WTC11 (cell line): ENCODE data around the gene MYH11. TPM values are rescaled to one million over a fixed set of nuclear protein-coding genes. Genes with fewer than 3 reads are reported as not detected.
A peak's percentile ranks its signal among the peaks of the same experiment; 100 is the strongest.

Experiments
- ATAC-seq: fragments of 200-7000 bp; cut with Tn5 transposase; 2 replicates; pipeline ENCODE4 v1.10.0; 2021; ENCODE audit warnings: mild to moderate bottlenecking, moderate library complexity
- CTCF ChIA-PET: fragments of 300-600 bp; sonication (Branson Sonifier 250); formaldehyde crosslinking; loops from one replicate; lab custom pipeline; 2021; ENCODE audit warnings: antibody characterized with exemption; lab: Charles Lee
- POLR2A ChIA-PET: fragments of 350-600 bp; sonication (Branson Sonifier 250); formaldehyde crosslinking; loops from one replicate; lab custom pipeline; 2021; ENCODE audit warnings: antibody characterized with exemption; lab: Charles Lee
- DNase-seq: peaks from one replicate; pipeline ENCODE4 v3.0.0; 2021; ENCODE audit warnings: low spot score
- H3K27ac Mint-ChIP-seq: 2 replicates; pipeline ENCODE4 v1.8.0; 2021; ENCODE audit warnings: mixed read lengths
- H3K27me3 Mint-ChIP-seq: 2 replicates; pipeline ENCODE4 v1.8.0; 2021; ENCODE audit warnings: low read depth, mild to moderate bottlenecking, moderate library complexity, mixed read lengths
- H3K36me3 Mint-ChIP-seq: 2 replicates; pipeline ENCODE4 v1.8.0; 2021; ENCODE audit warnings: mixed read lengths
- H3K4me1 Mint-ChIP-seq: 2 replicates; pipeline ENCODE4 v1.8.0; 2022; ENCODE audit warnings: mixed read lengths
- H3K4me3 Mint-ChIP-seq: 2 replicates; pipeline ENCODE4 v1.8.0; 2021; ENCODE audit warnings: mild to moderate bottlenecking, moderate library complexity, mixed read lengths
- H3K9me3 Mint-ChIP-seq: 2 replicates; pipeline ENCODE4 v1.8.0; 2021; ENCODE audit warnings: mixed read lengths
- AFF4 ChIP-seq: sonication (generic); formaldehyde crosslinking; IDR thresholded peaks from 2 replicates; pipeline ENCODE4 v1.8.1; 2023; ENCODE audit warnings: mild to moderate bottlenecking, missing genetic modification reagents, borderline replicate concordance
- FOXK1 ChIP-seq: sonication (generic); formaldehyde crosslinking; IDR thresholded peaks from 2 replicates; pipeline ENCODE4 v1.8.0; 2022; ENCODE audit warnings: mild to moderate bottlenecking, moderate library complexity, missing genetic modification reagents
- GABPB1 ChIP-seq: sonication (generic); formaldehyde crosslinking; IDR thresholded peaks from 2 replicates; pipeline ENCODE4 v1.8.1; 2023; ENCODE audit warnings: mild to moderate bottlenecking, missing genetic modification reagents
- HMGA2 ChIP-seq: fragments of 250-450 bp; sonication (Bioruptor Pico); IDR thresholded peaks from 2 replicates; pipeline ENCODE4 v1.4.0; 2021; ENCODE audit warnings: mild to moderate bottlenecking, moderate library complexity
- NFYB ChIP-seq: sonication (generic); formaldehyde crosslinking; conservative IDR thresholded peaks from 2 replicates; pipeline ENCODE4 v1.8.0; 2022; ENCODE audit warnings: low read depth, missing genetic modification reagents
- NR2C2 ChIP-seq: sonication (generic); formaldehyde crosslinking; IDR thresholded peaks from 2 replicates; pipeline ENCODE4 v1.8.0; 2022; ENCODE audit warnings: mild to moderate bottlenecking, missing genetic modification reagents
- NR3C1 ChIP-seq: sonication (generic); formaldehyde crosslinking; conservative IDR thresholded peaks from 2 replicates; pipeline ENCODE4 v1.8.1; 2023; ENCODE audit warnings: low read depth, mild to moderate bottlenecking, missing genetic modification reagents
- PRRX2 ChIP-seq: fragments of 250-450 bp; sonication (Bioruptor Pico); IDR thresholded peaks from 2 replicates; pipeline ENCODE4 v1.8.0; 2021; ENCODE audit warnings: mild to moderate bottlenecking
- SMAD4 ChIP-seq: sonication (generic); formaldehyde crosslinking; IDR thresholded peaks from 2 replicates; pipeline ENCODE4 v1.8.0; 2022; ENCODE audit warnings: mild to moderate bottlenecking, missing genetic modification reagents
- TCF7 ChIP-seq: sonication (generic); formaldehyde crosslinking; IDR thresholded peaks from 2 replicates; pipeline ENCODE4 v1.8.0; 2022; ENCODE audit warnings: mild to moderate bottlenecking, low read depth, missing genetic modification reagents, moderate library complexity
- TEAD1 ChIP-seq: sonication (generic); formaldehyde crosslinking; IDR thresholded peaks from 2 replicates; pipeline ENCODE4 v1.8.0; 2022; ENCODE audit warnings: mild to moderate bottlenecking, missing genetic modification reagents
- ZNF121 ChIP-seq: sonication (generic); formaldehyde crosslinking; IDR thresholded peaks from 2 replicates; pipeline ENCODE4 v1.8.0; 2023; ENCODE audit warnings: missing genetic modification reagents
- ZNF425 ChIP-seq: fragments of 250-450 bp; sonication (Bioruptor Pico); conservative IDR thresholded peaks from 2 replicates; pipeline ENCODE4 v1.9.0; 2021; ENCODE audit warnings: mild to moderate bottlenecking
- ZNF671 ChIP-seq: fragments of 250-450 bp; sonication (Bioruptor Pico); IDR thresholded peaks from 2 replicates; pipeline ENCODE4 v1.8.0; 2021; ENCODE audit warnings: mild to moderate bottlenecking
- total RNA-seq: library from RNA; stranded (reverse); gene quantifications from 3 replicates; pipeline ENCODE4 v1.2.3, GENCODE V29; 2021
- TF ChIP-seq, protein P1 (sequence below): sonication (generic); formaldehyde crosslinking; IDR thresholded peaks from 2 replicates; pipeline ENCODE4 v1.8.1; 2023; ENCODE audit warnings: mild to moderate bottlenecking, missing genetic modification reagents, moderate library complexity

MYH11 gene
- total RNA-seq, 1 experiment from 2014 or later = 0.74 TPM

DNA sequence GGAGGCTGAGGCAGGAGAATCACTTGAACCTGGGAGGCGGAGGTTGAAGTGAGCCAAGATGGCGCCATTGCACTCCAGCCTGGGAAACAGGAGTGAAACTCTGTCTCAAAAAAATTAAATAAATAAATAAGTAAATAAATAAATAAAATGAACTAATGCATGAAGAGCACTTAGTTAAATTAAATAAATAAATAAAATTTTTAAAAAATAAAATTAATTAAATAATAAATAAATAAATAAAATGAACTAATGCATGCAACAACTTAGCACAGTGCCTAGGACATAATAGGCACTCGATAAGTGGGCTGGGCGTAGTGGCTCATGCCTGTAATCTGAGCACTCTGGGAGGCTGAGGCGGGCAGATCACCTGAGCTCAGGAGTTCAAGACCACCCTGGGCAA is 47.1 kb upstream of the MYH11 start:
- no peak overlapping the region for H3K27ac Mint-ChIP-seq
- H3K4me3 Mint-ChIP-seq = no peak overlapping the region
- H3K36me3 Mint-ChIP-seq = no peaks in the 10 kb centered on the region
- CTCF ChIA-PET = no interaction called here
- peaks cover 10% of the 10 kb centered on the region for H3K4me1 Mint-ChIP-seq
- H3K27me3 Mint-ChIP-seq = peaks cover 2% of the 10 kb centered on the region; the same call in 1 of the 2 replicates
- ATAC-seq (no peak), DNase-seq (no peak)
- POLR2A ChIA-PET = no interaction called here
- H3K9me3 Mint-ChIP-seq = peaks cover 18% of the 10 kb centered on the region
- TF ChIP-seq TCF7 (CRISPR knock-in tag) (no peak), HMGA2 (peak; percentile 97)

DNA sequence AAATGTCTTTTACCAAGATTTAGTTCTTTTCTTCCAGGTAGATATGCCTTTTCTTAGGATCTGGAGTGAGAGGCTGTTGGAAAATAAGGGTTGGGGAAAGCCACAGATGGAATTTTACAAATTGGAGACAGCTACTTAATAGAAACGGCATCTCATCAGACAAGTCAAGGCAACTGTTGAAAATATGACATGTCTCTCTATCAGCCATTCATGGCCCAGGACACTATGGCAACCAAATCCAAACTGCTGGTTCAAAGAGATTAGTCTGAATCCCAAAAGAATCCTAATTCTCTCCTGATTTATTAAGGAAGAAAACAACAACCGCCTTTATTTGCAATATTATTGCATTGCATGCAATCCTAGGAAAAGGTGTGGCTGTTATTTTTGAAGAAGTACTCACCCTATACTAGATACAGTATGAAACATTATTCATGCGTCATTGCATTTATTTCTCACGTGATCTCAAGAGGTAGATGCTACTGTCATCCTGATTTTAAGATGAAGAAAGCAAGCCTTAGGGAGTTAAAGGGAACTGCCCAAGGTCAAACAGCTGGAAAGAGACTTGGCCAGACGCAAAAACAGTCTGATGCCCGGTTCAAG is 44.2 kb upstream of the MYH11 start:
- no peak for TF ChIP-seq NFYB
- TF ChIP-seq, all 79 proteins: peak for 0
- POLR2A ChIA-PET = no interaction called here
- H3K4me1 Mint-ChIP-seq = peaks cover 15% of the 10 kb centered on the region
- H3K36me3 Mint-ChIP-seq = no peaks in the 10 kb centered on the region
- H3K9me3 Mint-ChIP-seq = peaks cover 6% of the 10 kb centered on the region
- DNase-seq = no peak
- H3K27ac Mint-ChIP-seq = no peak overlapping the region
- CTCF ChIA-PET = no interaction called here
- ATAC-seq = no peak
- no peak overlapping the region for H3K4me3 Mint-ChIP-seq
- no peaks in the 10 kb centered on the region; the same call in 1 of the 2 replicates for H3K27me3 Mint-ChIP-seq

GRCh38 chr16:15900357-15900756 is 43.5 kb upstream of the MYH11 start:
- no peak for TF ChIP-seq TEAD1
- TF ChIP-seq, protein P1, sequence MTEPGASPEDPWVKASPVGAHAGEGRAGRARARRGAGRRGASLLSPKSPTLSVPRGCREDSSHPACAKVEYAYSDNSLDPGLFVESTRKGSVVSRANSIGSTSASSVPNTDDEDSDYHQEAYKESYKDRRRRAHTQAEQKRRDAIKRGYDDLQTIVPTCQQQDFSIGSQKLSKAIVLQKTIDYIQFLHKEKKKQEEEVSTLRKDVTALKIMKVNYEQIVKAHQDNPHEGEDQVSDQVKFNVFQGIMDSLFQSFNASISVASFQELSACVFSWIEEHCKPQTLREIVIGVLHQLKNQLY (CRISPR knock-in tag) = no peak
- no peak for TF ChIP-seq NR2C2 (CRISPR knock-in tag)
- no peak for TF ChIP-seq ZNF425 (CRISPR knock-in tag)
- peak; percentile 71; the same call in 1 of the 2 replicates for TF ChIP-seq ZNF121 (CRISPR knock-in tag)
- TF ChIP-seq PRRX2 (CRISPR knock-in tag) = no peak
- CTCF ChIA-PET = no interaction called here
- H3K4me3 Mint-ChIP-seq = no peak overlapping the region
- H3K9me3 Mint-ChIP-seq = peaks cover 4% of the 10 kb centered on the region
- DNase-seq (no peak), ATAC-seq (no peak)
- no peaks in the 10 kb centered on the region; the same call in 1 of the 2 replicates for H3K27me3 Mint-ChIP-seq
- POLR2A ChIA-PET = no interaction called here
- no peaks in the 10 kb centered on the region for H3K36me3 Mint-ChIP-seq
- peaks cover 15% of the 10 kb centered on the region for H3K4me1 Mint-ChIP-seq
- no peak overlapping the region for H3K27ac Mint-ChIP-seq

DNA sequence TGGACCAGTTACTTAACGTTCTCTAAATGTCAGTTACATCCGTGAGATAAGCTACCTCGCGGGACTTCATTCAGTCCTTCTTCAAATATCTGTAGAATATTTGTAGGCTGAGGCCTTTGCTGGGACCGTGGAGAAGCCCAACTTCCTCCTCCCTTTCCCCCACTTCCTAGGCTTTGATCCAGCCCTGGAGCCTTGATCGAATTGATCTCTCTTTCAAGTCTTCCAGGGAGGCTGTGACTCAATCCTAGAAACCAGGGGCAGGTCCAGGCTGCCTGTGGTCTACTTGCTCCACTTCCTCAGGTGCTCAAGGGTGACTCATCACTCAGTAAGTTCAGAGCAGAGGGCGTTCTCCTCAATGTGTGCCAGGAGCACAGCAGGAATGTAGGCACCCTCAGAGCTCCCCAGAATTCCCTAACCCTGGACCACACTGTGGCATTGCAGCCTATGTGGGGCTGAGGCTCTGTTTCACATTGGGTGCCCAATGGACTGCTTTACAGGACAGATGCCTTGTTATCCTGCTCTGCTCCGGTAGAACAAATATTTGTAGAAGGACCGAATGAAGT is 42.8 kb upstream of the MYH11 start:
- Mint-ChIP-seq H3K27ac (no peak overlapping the region), H3K9me3 (peaks cover 2% of the 10 kb centered on the region), H3K4me1 (peaks cover 15% of the 10 kb centered on the region), H3K4me3 (no peak overlapping the region), H3K27me3 (no peaks in the 10 kb centered on the region; the same call in 1 of the 2 replicates), H3K36me3 (no peaks in the 10 kb centered on the region)
- no peak; the same call in 1 of the 2 replicates for ATAC-seq
- ChIA-PET CTCF (interaction anchor here (0.7 to 0.9 kb wide), 2 partner anchors 11 to 78 kb away, joined by 3 read pairs; partner anchors contain the start of gene CEP20), POLR2A (no interaction called here)
- peak; percentile 33; the same call in 1 of the 2 replicates for TF ChIP-seq GABPB1 (CRISPR knock-in tag)
- no peak for TF ChIP-seq ZNF671 (CRISPR knock-in tag)
- TF ChIP-seq NR3C1 (CRISPR knock-in tag) = no peak
- TF ChIP-seq ZNF121 (CRISPR knock-in tag) = no peak
- TF ChIP-seq AFF4 = no peak
- no peak for TF ChIP-seq FOXK1 (CRISPR knock-in tag)
- no peak for TF ChIP-seq SMAD4 (CRISPR knock-in tag)
- no peak for DNase-seq
